ENCODE results near the gene EFNB2.
A peak's percentile ranks its signal among the peaks of the same experiment; 100 is the strongest.

Gene EFNB2

DNA sequence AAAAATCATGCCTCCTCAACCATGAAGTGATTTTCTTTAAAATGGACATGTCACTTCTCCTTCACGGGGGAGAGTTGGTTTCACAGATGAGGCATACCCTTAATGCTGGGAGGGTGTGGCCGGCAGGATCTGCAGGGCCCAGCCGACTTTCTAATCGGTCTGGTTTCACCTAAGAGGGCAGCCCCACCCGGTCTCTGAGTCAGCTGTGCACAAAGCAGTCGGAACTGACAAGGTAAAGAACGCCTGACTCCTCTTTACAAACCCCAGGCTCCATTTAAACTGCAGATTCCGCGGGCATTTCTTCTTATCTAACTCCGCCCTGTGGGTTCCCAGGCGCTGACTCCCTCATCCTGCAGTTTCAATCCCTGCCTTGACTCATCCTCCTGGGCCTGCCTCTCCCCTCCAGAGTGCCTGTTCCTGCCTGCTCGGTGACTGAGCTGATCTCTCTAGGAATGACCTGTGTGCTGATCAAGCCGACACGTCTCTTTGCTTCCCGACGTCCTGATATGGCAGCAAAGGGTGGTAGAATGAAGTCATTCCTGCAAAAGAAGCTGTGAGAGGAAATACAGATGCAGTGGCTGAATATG lies 63.4 kb downstream of the EFNB2 start:
- DNase-seq (ENCODE audit: low read depth): peak; percentile 74
- TF ChIP-seq CTCF (conservative IDR thresholded peaks at IDR 0.05; ENCODE audit: low read length): no peak
- H3K4me3 ChIP-seq (ENCODE audit: low read length): peak overlapping the region; percentile 40

DNA sequence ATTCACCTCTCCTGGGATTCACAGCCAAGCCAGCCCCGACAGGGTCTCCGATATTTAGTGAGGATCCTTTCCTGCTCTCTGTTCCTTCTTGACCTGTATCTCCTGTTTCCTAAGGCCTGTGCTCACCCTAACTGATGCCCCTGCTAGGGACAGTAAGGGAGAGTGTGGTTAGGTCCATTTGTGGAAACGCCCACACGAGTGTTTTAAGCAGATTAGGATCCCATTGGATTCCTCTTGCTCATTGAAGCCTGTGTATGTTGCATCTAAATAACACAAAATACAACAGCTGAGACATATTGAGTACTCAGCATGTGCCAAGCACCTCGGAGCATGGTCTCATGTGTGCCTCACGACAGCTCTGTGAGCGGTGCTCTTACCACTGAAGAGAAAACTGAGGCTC lies 64.9 kb downstream of the EFNB2 start:
- no peak overlapping the region for H3K4me3 ChIP-seq (ENCODE audit: low read length)
- no peak for DNase-seq (ENCODE audit: low read depth)

GRCh38 chr13:106468744-106469590 lies 66.5 kb downstream of the EFNB2 start:
- no peak for TF ChIP-seq CTCF (conservative IDR thresholded peaks at IDR 0.05; ENCODE audit: low read length)
- DNase-seq (ENCODE audit: low read depth): no peak
- no peak overlapping the region for H3K4me3 ChIP-seq (ENCODE audit: low read length)

More for the DNA sequence above, 64.9 kb downstream of the EFNB2 start:
- TF ChIP-seq CTCF (conservative IDR thresholded peaks at IDR 0.05; ENCODE audit: low read length): no peak

DNA sequence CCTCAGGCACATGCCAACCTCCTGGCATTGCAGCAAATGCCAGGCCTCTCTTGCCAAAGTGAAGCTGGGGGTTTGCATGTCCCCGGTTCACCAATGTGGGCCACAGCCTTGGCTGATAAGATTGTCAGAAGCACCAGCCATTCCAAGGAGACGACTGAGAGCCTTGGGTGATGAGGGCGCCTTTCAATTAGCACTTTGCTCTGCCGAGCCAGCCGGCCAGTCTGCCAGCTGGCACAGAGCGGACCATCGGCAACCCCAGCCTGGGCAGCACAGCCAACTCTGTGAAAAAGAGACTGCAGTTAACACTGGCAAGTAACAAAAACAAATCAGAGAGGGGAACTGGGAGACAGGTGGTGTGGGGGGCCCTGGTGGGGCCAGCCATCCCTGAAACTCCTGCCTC lies 67.3 kb downstream of the EFNB2 start:
- no peak overlapping the region for H3K4me3 ChIP-seq (ENCODE audit: low read length)
- DNase-seq (ENCODE audit: low read depth): no peak
- no peak for TF ChIP-seq CTCF (conservative IDR thresholded peaks at IDR 0.05; ENCODE audit: low read length)

- no peak for DNase-seq (ENCODE audit: low read depth)
- H3K4me3 ChIP-seq (ENCODE audit: low read length): no peak overlapping the region
- TF ChIP-seq CTCF (conservative IDR thresholded peaks at IDR 0.05; ENCODE audit: low read length): no peak
Measured at GRCh38 chr13:106467427-106468122, 67.9 kb downstream of the EFNB2 start.

DNA sequence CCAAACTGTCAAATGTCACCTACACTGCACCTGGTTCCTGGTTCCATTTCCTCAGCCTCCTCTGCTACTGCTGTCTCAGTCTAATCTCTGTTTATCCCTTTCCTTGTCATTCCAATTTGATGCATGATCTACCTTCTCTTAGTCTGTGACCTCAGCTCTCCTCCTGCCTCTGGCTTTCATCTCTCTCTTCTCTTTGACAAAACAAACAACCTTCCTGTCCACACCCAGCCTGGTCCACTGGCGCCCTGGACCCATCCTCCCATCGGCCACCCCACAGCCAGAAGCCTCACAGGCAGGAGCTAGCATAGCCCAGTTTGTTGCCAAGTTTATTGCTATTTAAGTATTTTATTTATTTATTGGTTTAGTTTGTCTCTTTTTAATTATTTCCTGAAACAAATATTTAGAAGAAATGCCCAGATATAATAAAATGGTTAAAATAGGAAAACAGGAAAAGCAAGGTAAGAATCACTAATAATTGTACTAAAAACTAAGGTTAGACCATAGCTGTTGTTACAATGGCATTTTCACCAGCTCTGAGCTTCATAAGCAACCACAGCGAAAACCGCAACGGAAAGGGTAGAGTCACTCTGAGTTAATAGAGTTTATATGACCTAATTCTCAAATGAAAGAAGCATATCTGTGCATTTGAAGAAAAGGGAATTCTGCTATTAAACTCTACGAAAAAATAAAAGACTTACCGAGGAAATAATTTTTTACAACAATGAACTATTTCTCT lies 68.6 kb downstream of the EFNB2 start:
- no peak overlapping the region for H3K4me3 ChIP-seq (ENCODE audit: low read length)
- DNase-seq (ENCODE audit: low read depth): no peak
- no peak for TF ChIP-seq CTCF (conservative IDR thresholded peaks at IDR 0.05; ENCODE audit: low read length)
